GM23248 (cell line): ENCODE data around the gene FXYD5.
"Not testable (repeated sequence)": the region's sequence is repeated elsewhere in the genome, so short reads cannot be mapped to it uniquely, and the experiment has no call there.

Source experiments
- EZH2 ChIP-seq: fragments of 200-600 bp; sonication (generic); IDR thresholded peaks from 2 replicates; pipeline ENCODE4 v1.6.1; 2018; ENCODE audit warnings: antibody characterized with exemption, mild to moderate bottlenecking; ENCODE audit not compliant: insufficient read depth, poor library complexity, severe bottlenecking
- EZH2phosphoT487 ChIP-seq: fragments of 200-600 bp; sonication (generic); IDR thresholded peaks from 2 replicates; pipeline ENCODE4 v1.6.1; 2018; ENCODE audit warnings: antibody characterized with exemption, moderate library complexity, mild to moderate bottlenecking, low read depth; ENCODE audit not compliant: insufficient read depth

GRCh38 chr19:35129724-35130274 lies 24.7 kb upstream of the FXYD5 start:
- TF ChIP-seq EZH2phosphoT487, EZH2: not testable (repeated sequence)
